GM19025 (cell line): Measurements from ENCODE around the gene PUS3.
"Not testable (repeated sequence)": the region's sequence is repeated elsewhere in the genome, so short reads cannot be mapped to it uniquely, and the experiment has no call there.

ENCODE experiments used
- ATAC-seq: cut with Tn5 transposase; IDR thresholded peaks from one replicate; pipeline ENCODE4 v1.9.1; 2021; ENCODE audit warnings: mild to moderate bottlenecking, low read depth, moderate library complexity; ENCODE audit not compliant: unreplicated experiment

Gene PUS3

DNA sequence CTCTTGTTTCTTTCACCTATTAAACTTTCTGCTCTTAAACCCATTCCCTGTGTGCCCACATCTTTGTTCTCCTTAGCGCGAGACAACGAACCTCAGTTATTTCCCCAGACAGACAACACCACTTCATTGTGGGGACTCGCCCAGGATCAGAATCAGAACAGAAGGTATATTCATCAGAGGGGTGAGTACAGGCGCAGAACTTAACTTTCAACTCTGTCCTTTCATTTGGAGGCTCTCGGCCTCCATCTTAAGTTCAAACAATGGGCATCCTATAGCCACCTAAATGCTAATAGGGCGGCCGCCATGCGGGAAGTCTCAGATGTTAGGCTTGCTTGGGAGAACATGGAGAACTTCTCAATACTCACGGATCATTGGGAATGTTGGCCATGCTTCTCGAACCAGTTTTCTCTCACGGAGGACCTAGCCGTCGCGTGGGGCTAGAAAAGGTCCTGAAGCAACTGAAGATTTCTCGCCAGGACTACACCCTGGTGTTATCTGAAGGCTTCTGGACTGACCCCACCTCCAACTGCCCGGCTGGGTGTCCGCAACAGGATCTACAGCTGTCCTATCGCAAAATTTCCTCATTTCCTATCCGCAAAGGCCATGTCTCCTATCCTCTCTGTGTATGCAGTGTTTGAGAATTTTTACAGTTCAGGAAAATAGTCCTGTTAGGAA, 29.0 kb downstream of the PUS3 start:
- no peak for ATAC-seq

- ATAC-seq: no peak
Measured at GRCh38 chr11:125872138-125872491, 30.9 kb downstream of the PUS3 start.

DNA sequence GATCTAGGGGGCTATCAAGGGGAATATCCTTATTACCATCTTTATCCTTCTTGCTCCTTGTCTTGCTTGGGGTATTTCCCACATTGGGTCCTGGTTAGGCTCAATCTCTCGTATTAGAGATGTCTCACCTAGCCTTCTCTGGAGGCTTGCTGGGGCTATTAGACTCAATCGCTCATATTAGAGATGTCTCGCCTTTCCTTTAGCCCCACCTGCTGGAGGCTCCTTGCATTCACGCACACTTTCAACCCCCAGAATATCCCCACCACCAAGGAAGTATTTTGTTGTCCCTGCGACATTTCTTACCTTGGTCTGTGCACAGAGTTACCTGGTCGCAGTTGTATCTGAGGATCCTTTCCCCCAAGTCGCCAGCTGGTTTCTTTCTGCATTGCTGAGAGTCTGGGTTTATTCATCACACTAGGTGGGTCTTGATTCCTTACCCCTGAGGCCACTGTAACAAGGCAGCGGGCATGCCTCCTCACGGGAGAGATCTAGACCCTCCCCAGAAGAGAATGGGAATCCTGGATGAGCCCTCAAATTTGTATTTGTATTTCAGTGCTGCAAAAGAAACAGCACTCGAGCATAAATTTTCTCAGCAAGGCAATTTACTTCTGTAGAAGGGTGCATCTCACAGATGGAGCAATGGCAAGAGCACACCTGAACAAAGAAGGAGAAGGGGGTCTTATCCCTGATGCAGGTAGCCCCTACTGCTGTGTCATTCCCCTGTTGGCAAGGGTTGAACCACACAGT, 31.4 kb downstream of the PUS3 start:
- ATAC-seq: no peak

GRCh38 chr11:125869521-125869920, 33.5 kb downstream of the PUS3 start:
- ATAC-seq: no peak

DNA sequence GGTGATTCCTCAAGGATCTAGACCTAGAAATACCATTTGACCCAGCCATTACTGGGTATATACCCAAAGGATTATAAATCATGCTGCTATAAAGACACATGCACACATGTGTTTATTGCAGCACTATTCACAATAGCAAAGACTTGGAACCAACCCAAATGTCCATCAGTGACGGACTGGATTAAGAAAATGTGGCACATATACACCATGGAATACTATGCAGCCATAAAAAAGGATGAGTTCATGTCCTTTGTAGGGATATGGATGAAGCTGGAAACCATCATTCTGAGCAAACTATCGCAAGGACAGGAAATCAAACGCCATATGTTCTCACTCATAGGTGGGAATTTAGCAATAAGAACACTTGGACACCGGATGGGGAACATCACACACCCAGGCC, 37.7 kb downstream of the PUS3 start:
- not testable (repeated sequence) for ATAC-seq

GRCh38 chr11:125862786-125863185, 40.2 kb downstream of the PUS3 start:
- ATAC-seq: not testable (repeated sequence)

DNA sequence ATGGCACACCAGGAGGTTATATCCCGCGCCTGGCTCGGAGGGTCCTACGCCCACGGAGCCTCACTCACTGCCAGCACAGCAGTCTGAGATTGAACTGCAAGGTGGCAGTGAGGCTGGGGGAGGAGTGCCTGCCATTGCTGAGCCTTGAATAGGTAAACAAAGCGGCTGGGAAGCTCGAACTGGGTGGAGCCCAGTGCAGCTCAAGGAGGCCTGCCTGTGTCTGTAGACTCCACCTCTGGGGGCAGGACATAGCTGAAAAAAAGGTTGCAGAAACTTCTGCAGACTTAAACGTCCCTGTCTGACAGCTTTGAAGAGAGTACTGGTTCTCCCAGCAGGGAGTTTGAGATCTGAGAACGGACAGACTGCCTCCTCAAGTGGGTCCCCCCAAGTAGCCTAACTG, 45.3 kb downstream of the PUS3 start:
- not testable (repeated sequence) for ATAC-seq

GRCh38 chr11:125846188-125846587, 56.8 kb downstream of the PUS3 start:
- no peak for ATAC-seq
